Stimulated activated naive B cell treated with anti-CD40 and anti-IgM and Interleukin-4, amounts not matched to agents 10 μg/mL and 1 μg/mL and 100 μg/mL, for 72 hours (primary cell): Measurements from ENCODE around the gene KCNIP3.
"Not testable (repeated sequence)": the region's sequence is repeated elsewhere in the genome, so short reads cannot be mapped to it uniquely, and the experiment has no call there.

Source experiments
- ATAC-seq, 2 donors: fragments of 150-1000 bp; cut with Tn5 transposase; replicated peaks; 2 replicates each; pipeline ENCODE4 v1.10.0; 2021; ENCODE audit warnings: moderate library complexity in 1 of 2
- DNase-seq: peaks from one replicate; pipeline ENCODE4 v3.0.0; 2021
- H3K27ac Mint-ChIP-seq: one replicate; pipeline ENCODE4 v1.8.0; 2022; ENCODE audit warnings: mild to moderate bottlenecking, mixed read lengths
- H3K27me3 Mint-ChIP-seq, 2 donors: one replicate each; pipeline ENCODE4 v1.8.0; 2022; ENCODE audit warnings: mixed read lengths in 2 of 2
- H3K36me3 Mint-ChIP-seq, 2 donors: one replicate each; pipeline ENCODE4 v1.8.0; 2022; ENCODE audit warnings: mixed read lengths in 2 of 2, mild to moderate bottlenecking in 1 of 2
- H3K4me1 Mint-ChIP-seq, 2 donors: one replicate each; pipeline ENCODE4 v1.8.0; 2022; ENCODE audit warnings: mixed read lengths in 2 of 2, mild to moderate bottlenecking in 1 of 2
- H3K4me3 Mint-ChIP-seq, 2 donors: one replicate each; pipeline ENCODE4 v1.8.0; 2022; ENCODE audit warnings: mild to moderate bottlenecking in 2 of 2, mixed read lengths in 2 of 2, moderate library complexity in 1 of 2
- H3K9me3 Mint-ChIP-seq, 2 donors: one replicate each; pipeline ENCODE4 v1.8.0; 2022; ENCODE audit warnings: mixed read lengths in 2 of 2, mild to moderate bottlenecking in 1 of 2

Gene KCNIP3

DNA sequence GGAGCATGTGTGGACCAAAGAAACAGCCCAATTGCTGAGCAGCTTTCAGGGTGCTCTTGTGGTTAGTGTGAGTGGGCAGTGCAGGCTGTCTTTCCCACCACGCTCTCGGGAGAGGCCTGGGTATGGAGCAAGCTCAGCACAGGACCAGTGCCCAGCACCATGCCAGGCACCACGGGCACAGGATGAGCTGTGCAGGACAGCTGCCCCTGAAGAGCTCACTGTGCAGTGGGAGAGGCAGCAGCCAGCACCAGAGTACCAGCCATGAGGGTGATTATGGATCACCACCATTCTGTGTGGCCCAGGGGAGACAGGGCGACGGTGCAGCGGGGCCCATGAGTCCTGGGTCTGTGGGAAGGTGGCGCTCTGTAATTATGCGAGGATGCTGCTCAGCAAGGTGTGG is 75.7 kb downstream of the KCNIP3 start:
- H3K4me3 Mint-ChIP-seq, result no peak overlapping the region
- H3K27me3 Mint-ChIP-seq, result peaks cover 24 to 29% of the 10 kb centered on the region in 2 donors
- H3K27ac Mint-ChIP-seq, result no peak overlapping the region
- DNase-seq (no peak), ATAC-seq (no peak)
- H3K36me3 Mint-ChIP-seq, result no peaks in the 10 kb centered on the region
- H3K9me3 Mint-ChIP-seq, result peaks cover 3% of the 10 kb centered on the region in 2 donors
- H3K4me1 Mint-ChIP-seq, result no peaks in the 10 kb centered on the region

DNA sequence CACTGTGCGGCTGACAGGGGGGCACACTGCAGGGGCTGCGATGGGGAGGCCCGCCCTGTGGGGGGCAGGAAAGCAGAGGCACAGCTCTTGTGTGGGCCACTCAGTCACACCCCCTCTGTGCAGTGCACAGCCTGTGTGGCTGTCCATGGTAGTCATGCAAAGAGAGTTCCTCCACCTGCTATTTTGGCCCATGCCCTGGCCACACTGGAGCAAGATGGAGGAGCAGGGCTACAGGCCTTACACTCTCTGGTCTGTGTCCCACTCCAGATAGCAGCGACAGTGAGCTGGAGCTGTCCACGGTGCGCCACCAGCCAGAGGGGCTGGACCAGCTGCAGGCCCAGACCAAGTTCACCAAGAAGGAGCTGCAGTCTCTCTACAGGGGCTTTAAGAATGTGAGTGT is 76.9 kb downstream of the KCNIP3 start:
- no peak for DNase-seq
- Mint-ChIP-seq H3K9me3 (peaks cover 3% of the 10 kb centered on the region in 2 donors), H3K36me3 (no peaks in the 10 kb centered on the region), H3K27me3 (peaks cover 19 to 23% of the 10 kb centered on the region in 2 donors), H3K27ac (no peak overlapping the region), H3K4me3 (no peak overlapping the region), H3K4me1 (no peaks in the 10 kb centered on the region)
- no peak for ATAC-seq

DNA sequence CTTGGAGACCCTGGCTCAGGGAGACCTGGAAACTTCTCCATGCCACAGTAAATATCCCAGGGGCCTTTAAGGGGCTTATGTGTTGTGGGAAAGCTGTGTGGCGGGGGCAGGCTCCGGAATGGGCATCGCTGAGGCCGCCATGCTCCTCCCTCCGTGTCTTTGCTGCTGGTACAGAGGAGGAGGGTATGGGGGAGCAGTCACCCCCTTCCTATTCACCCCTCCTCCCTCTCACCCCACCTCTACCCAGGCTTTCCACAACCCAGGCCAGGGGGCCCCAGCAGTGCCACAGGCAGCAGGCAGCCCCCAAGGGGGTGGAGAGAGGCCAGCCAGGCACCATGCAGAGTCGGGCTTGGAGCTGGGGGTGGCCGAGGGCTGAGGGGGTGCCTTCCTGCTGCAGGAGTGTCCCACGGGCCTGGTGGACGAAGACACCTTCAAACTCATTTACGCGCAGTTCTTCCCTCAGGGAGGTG is 77.3 kb downstream of the KCNIP3 start:
- Mint-ChIP-seq H3K4me3 (no peak overlapping the region), H3K27ac (no peak overlapping the region), H3K4me1 (peaks cover 0 to 4% of the 10 kb centered on the region in 2 donors), H3K27me3 (peaks cover 18 to 19% of the 10 kb centered on the region in 2 donors), H3K9me3 (peaks cover 3% of the 10 kb centered on the region in 2 donors), H3K36me3 (no peaks in the 10 kb centered on the region)
- DNase-seq (no peak), ATAC-seq (no peak)

- peaks cover 18 to 19% of the 10 kb centered on the region in 2 donors for H3K27me3 Mint-ChIP-seq
- no peak for DNase-seq
- no peak overlapping the region for H3K4me3 Mint-ChIP-seq
- no peak for ATAC-seq
- H3K27ac Mint-ChIP-seq, result no peak overlapping the region
- H3K9me3 Mint-ChIP-seq, result peaks cover 3% of the 10 kb centered on the region in 2 donors
- H3K36me3 Mint-ChIP-seq, result no peaks in the 10 kb centered on the region
- H3K4me1 Mint-ChIP-seq, result peaks cover 0 to 9% of the 10 kb centered on the region in 2 donors
Observed at GRCh38 chr2:95374921-95375471, 77.8 kb downstream of the KCNIP3 start.

DNA sequence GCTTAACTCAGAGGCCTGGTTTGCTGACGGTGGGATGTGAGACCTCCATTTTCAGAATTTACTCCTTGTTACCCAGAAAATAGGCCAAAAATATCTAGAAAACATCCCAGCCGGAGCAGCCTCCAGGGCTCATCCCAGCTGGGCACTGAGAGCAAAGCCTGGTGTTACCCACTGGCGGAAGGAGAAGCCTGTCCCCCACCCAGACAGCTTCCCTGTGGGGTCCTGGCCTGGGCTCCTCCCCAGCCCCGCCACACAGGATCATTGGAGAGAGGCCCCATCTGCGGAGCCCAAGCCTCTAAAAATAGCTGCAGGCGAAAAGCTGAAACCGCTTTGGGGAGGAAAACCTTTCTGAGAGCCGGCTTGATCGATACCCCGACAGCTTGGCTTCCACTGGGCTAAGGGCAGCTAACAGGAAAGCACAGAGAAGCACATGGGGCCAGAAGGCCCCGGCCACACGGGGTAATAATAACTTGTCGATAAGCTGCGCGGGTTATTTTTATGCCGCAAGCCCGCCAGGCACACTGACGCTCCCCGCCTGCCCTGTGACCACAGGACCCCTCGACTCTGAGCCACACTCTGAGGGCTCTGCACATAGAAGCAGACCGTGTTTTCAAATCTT is 78.5 kb downstream of the KCNIP3 start:
- no peaks in the 10 kb centered on the region for H3K36me3 Mint-ChIP-seq
- peaks cover 18 to 19% of the 10 kb centered on the region in 2 donors for H3K27me3 Mint-ChIP-seq
- H3K27ac Mint-ChIP-seq, result no peak overlapping the region
- DNase-seq, result no peak
- no peak for ATAC-seq
- peaks cover 0 to 9% of the 10 kb centered on the region in 2 donors for H3K4me1 Mint-ChIP-seq
- H3K9me3 Mint-ChIP-seq, result peaks cover 3% of the 10 kb centered on the region in 2 donors
- H3K4me3 Mint-ChIP-seq, result no peak overlapping the region

- DNase-seq, result no peak
- no peak for ATAC-seq
- Mint-ChIP-seq H3K27ac (no peak overlapping the region), H3K4me1 (peaks cover 0 to 9% of the 10 kb centered on the region in 2 donors), H3K36me3 (no peaks in the 10 kb centered on the region), H3K9me3 (no peaks in the 10 kb centered on the region), H3K4me3 (no peak overlapping the region), H3K27me3 (peaks cover 13 to 24% of the 10 kb centered on the region in 2 donors)
Observed at GRCh38 chr2:95376311-95377215, 79.4 kb downstream of the KCNIP3 start.

DNA sequence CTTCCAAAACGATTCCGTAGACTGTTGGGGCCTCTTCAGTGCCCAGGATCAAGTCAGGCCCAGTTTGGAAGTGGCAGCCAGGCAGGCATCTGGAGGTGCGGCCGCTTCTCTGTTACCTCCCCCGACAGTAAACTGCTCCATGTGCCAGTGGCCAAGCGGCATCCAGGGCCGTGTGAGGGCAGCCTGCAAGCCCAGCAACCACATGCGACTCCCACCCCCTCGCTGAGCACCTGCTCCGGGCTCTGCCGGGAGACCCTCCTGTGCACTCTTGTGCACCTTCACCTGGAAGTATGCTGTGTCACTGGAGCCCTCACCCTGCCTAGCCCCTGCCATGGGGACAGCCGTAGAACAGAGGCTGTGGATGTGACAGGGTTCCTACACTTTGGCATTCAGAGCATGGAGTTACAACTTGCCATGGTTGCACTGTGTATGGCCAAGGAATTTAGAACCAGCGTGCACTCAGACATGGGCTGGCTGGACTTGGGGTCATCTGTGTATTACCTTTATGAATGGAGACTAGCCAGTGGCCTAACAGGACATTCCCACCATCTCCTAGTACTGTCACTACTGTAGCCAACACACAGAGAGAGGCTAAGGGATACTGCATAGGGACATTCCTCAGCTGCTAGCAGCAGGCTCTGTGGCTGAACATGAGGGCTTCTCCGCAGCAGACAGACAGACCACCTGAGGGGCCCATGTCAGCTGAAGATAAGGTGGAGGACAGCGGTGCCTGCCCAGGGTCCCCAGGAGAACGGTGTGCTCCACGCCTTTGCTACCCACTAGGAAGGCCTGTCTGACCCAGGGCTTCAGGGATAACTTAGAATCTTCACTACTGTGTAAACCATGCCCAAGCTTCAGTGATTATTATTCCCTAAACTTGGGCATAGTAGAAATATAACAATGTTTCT is 80.3 kb downstream of the KCNIP3 start:
- ATAC-seq (no peak), DNase-seq (no peak)
- Mint-ChIP-seq H3K27me3 (peaks cover 7 to 23% of the 10 kb centered on the region in 2 donors), H3K27ac (no peak overlapping the region), H3K9me3 (no peaks in the 10 kb centered on the region), H3K36me3 (no peaks in the 10 kb centered on the region), H3K4me1 (peaks cover 0 to 9% of the 10 kb centered on the region in 2 donors), H3K4me3 (no peak overlapping the region)

GRCh38 chr2:95378281-95378680 is 81.1 kb downstream of the KCNIP3 start:
- H3K36me3 Mint-ChIP-seq, ATAC-seq, H3K4me1 Mint-ChIP-seq, H3K4me3 Mint-ChIP-seq, DNase-seq, H3K27ac Mint-ChIP-seq, H3K9me3 Mint-ChIP-seq: not testable (repeated sequence)
- H3K27me3 Mint-ChIP-seq, result peaks cover 5 to 18% of the 10 kb centered on the region in 2 donors

DNA sequence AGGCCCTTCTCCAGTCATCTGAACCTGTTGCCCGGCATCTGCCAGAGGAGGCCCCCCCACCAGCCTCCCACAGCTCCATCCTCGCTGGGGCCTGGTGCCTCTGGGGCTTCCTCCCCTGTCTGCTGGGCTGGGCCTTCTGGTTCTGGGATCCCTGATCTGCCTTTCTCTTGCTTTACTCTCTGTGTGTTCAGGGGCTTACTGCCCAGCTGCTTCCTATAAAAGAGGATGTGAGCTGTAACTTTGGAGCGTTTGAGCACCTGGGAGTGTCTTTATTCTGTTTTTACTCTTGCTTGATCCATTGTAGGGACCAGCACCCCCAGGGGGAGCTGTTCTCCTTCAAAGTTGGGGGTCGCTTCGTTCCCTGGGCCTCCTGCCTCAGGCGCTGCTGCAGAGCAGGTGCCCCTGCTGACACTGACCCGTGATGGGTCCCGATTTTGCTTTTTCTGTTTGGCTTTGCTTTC is 82.3 kb downstream of the KCNIP3 start:
- Mint-ChIP-seq H3K4me1 (peaks cover 0 to 9% of the 10 kb centered on the region in 2 donors), H3K36me3 (peaks cover 0 to 2% of the 10 kb centered on the region in 2 donors), H3K4me3 (no peak overlapping the region), H3K9me3 (no peaks in the 10 kb centered on the region), H3K27ac (no peak overlapping the region), H3K27me3 (peaks cover 13 to 25% of the 10 kb centered on the region in 2 donors)
- ATAC-seq, result peak; percentile 41 to 48
- DNase-seq, result no peak

- Mint-ChIP-seq H3K9me3 (no peaks in the 10 kb centered on the region), H3K4me1 (peaks cover 0 to 9% of the 10 kb centered on the region in 2 donors)
- no peak for ATAC-seq
Observed at GRCh38 chr2:95380280-95380679, 83.1 kb downstream of the KCNIP3 start.

GRCh38 chr2:95380731-95381130 is 83.6 kb downstream of the KCNIP3 start:
- DNase-seq (no peak), ATAC-seq (no peak)
- H3K27me3 Mint-ChIP-seq, result peaks cover 15 to 23% of the 10 kb centered on the region in 2 donors
- H3K27ac Mint-ChIP-seq, result no peak overlapping the region
- H3K4me3 Mint-ChIP-seq, result no peak overlapping the region
- peaks cover 0 to 2% of the 10 kb centered on the region in 2 donors for H3K36me3 Mint-ChIP-seq
- no peaks in the 10 kb centered on the region for H3K9me3 Mint-ChIP-seq
- H3K4me1 Mint-ChIP-seq, result peaks cover 0 to 9% of the 10 kb centered on the region in 2 donors

More at GRCh38 chr2:95380280-95380679, 83.1 kb downstream of the KCNIP3 start:
- no peak overlapping the region for H3K4me3 Mint-ChIP-seq
- peaks cover 15 to 23% of the 10 kb centered on the region in 2 donors for H3K27me3 Mint-ChIP-seq
- H3K36me3 Mint-ChIP-seq, result peaks cover 0 to 2% of the 10 kb centered on the region in 2 donors
- H3K27ac Mint-ChIP-seq, result no peak overlapping the region
- DNase-seq, result no peak

GRCh38 chr2:95381212-95382191 is 84.4 kb downstream of the KCNIP3 start:
- Mint-ChIP-seq H3K36me3 (peaks cover 0 to 2% of the 10 kb centered on the region in 2 donors), H3K4me1 (peaks cover 0 to 9% of the 10 kb centered on the region in 2 donors), H3K27ac (no peak overlapping the region), H3K9me3 (no peaks in the 10 kb centered on the region), H3K27me3 (peaks cover 10 to 28% of the 10 kb centered on the region in 2 donors), H3K4me3 (no peak overlapping the region)
- no peak for DNase-seq
- no peak for ATAC-seq

DNA sequence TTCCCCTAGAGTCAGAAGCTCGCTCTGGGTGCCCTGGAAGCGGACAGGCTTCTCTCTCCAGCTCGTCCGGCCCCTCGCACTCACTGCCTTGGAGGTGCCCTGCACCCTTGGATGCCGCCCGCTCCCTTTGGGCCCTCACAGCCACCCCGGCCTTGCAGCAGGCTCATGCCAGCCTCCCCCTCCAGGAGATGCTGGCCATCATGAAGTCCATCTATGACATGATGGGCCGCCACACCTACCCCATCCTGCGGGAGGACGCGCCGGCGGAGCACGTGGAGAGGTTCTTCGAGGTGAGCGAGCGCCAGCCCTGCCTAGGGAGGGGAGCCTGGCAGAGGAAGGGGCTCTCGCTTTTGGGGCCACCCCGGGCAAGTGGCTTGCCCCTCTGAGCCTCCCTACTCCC is 85.0 kb downstream of the KCNIP3 start:
- Mint-ChIP-seq H3K4me1 (peaks cover 0 to 9% of the 10 kb centered on the region in 2 donors), H3K9me3 (no peaks in the 10 kb centered on the region), H3K27me3 (peaks cover 10 to 27% of the 10 kb centered on the region in 2 donors), H3K4me3 (no peak overlapping the region), H3K36me3 (peaks cover 0 to 2% of the 10 kb centered on the region in 2 donors), H3K27ac (no peak overlapping the region)
- ATAC-seq (no peak), DNase-seq (no peak)
